ENCODE results near the gene MAPK11.
A peak's percentile ranks its signal among the peaks of the same experiment; 100 is the strongest.

MAPK11 gene

GRCh38 chr22:50249341-50250248 lies 20.6 kb downstream of the MAPK11 start:
- Histone ChIP-seq H3K9me3 (ENCODE audit: control insufficient read depth, low read length) (no peaks in the 10 kb centered on the region), H3K4me1 (ENCODE audit: control insufficient read depth, insufficient read depth, low read length, poor library complexity, severe bottlenecking) (peaks cover 40% of the 10 kb centered on the region), H3K27ac (ENCODE audit: insufficient read depth, low read length, poor library complexity, severe bottlenecking) (no peak overlapping the region), H3K27me3 (replicated peaks; ENCODE audit: control insufficient read depth, insufficient read depth, low read length, poor library complexity, severe bottlenecking) (no peaks in the 10 kb centered on the region), H3K36me3 (ENCODE audit: control insufficient read depth, insufficient read depth, low read length) (peaks cover 18% of the 10 kb centered on the region), H3K4me3 (ENCODE audit: insufficient read depth, low read depth, low read length, poor library complexity, severe bottlenecking) (no peak overlapping the region)
- DNase-seq: no peak

- H3K9me3 ChIP-seq (ENCODE audit: control insufficient read depth, low read length): no peaks in the 10 kb centered on the region
- H3K4me1 ChIP-seq (ENCODE audit: control insufficient read depth, insufficient read depth, low read length, poor library complexity, severe bottlenecking): peaks cover 49% of the 10 kb centered on the region
- no peaks in the 10 kb centered on the region for H3K27me3 ChIP-seq (replicated peaks; ENCODE audit: control insufficient read depth, insufficient read depth, low read length, poor library complexity, severe bottlenecking)
- no peak for DNase-seq
- H3K36me3 ChIP-seq (ENCODE audit: control insufficient read depth, insufficient read depth, low read length): peaks cover 18% of the 10 kb centered on the region
- no peak overlapping the region for H3K4me3 ChIP-seq (ENCODE audit: insufficient read depth, low read depth, low read length, poor library complexity, severe bottlenecking)
- H3K27ac ChIP-seq (ENCODE audit: insufficient read depth, low read length, poor library complexity, severe bottlenecking): peak overlapping the region; percentile 6
These were observed 21.7 kb downstream of the MAPK11 start for GRCh38 chr22:50248196-50249081.

GRCh38 chr22:50247748-50248147 lies 22.4 kb downstream of the MAPK11 start:
- peaks cover 53% of the 10 kb centered on the region for H3K4me1 ChIP-seq (ENCODE audit: control insufficient read depth, insufficient read depth, low read length, poor library complexity, severe bottlenecking)
- H3K36me3 ChIP-seq (ENCODE audit: control insufficient read depth, insufficient read depth, low read length): peaks cover 18% of the 10 kb centered on the region
- no peak overlapping the region for H3K4me3 ChIP-seq (ENCODE audit: insufficient read depth, low read depth, low read length, poor library complexity, severe bottlenecking)
- H3K27ac ChIP-seq (ENCODE audit: insufficient read depth, low read length, poor library complexity, severe bottlenecking): no peak overlapping the region
- peak; percentile 49 to 73 (median 54) for DNase-seq
- no peaks in the 10 kb centered on the region for H3K9me3 ChIP-seq (ENCODE audit: control insufficient read depth, low read length)
- H3K27me3 ChIP-seq (replicated peaks; ENCODE audit: control insufficient read depth, insufficient read depth, low read length, poor library complexity, severe bottlenecking): no peaks in the 10 kb centered on the region

- no peaks in the 10 kb centered on the region for H3K27me3 ChIP-seq (replicated peaks; ENCODE audit: control insufficient read depth, insufficient read depth, low read length, poor library complexity, severe bottlenecking)
- no peak overlapping the region for H3K4me3 ChIP-seq (ENCODE audit: insufficient read depth, low read depth, low read length, poor library complexity, severe bottlenecking)
- no peaks in the 10 kb centered on the region for H3K9me3 ChIP-seq (ENCODE audit: control insufficient read depth, low read length)
- peaks cover 62% of the 10 kb centered on the region for H3K4me1 ChIP-seq (ENCODE audit: control insufficient read depth, insufficient read depth, low read length, poor library complexity, severe bottlenecking)
- peaks cover 18% of the 10 kb centered on the region for H3K36me3 ChIP-seq (ENCODE audit: control insufficient read depth, insufficient read depth, low read length)
- DNase-seq: no peak
- no peak overlapping the region for H3K27ac ChIP-seq (ENCODE audit: insufficient read depth, low read length, poor library complexity, severe bottlenecking)
These were observed 23.7 kb downstream of the MAPK11 start for GRCh38 chr22:50246242-50247175.

- Histone ChIP-seq H3K27ac (ENCODE audit: insufficient read depth, low read length, poor library complexity, severe bottlenecking) (peak overlapping the region; percentile 90), H3K4me1 (ENCODE audit: control insufficient read depth, insufficient read depth, low read length, poor library complexity, severe bottlenecking) (peaks cover 64% of the 10 kb centered on the region), H3K27me3 (replicated peaks; ENCODE audit: control insufficient read depth, insufficient read depth, low read length, poor library complexity, severe bottlenecking) (no peaks in the 10 kb centered on the region), H3K9me3 (ENCODE audit: control insufficient read depth, low read length) (no peaks in the 10 kb centered on the region), H3K36me3 (ENCODE audit: control insufficient read depth, insufficient read depth, low read length) (peaks cover 18% of the 10 kb centered on the region), H3K4me3 (ENCODE audit: insufficient read depth, low read depth, low read length, poor library complexity, severe bottlenecking) (peak overlapping the region; percentile 72)
- no peak for DNase-seq
These were observed 24.7 kb downstream of the MAPK11 start for GRCh38 chr22:50245214-50246072.

GRCh38 chr22:50244420-50245213 lies 25.6 kb downstream of the MAPK11 start, which contains the start of gene TUBGCP6:
Gene TUBGCP6 (minus strand): TSS chr22:50245023. CDS start chr22:50244459, 564 bp downstream.
- Histone ChIP-seq H3K27ac (ENCODE audit: insufficient read depth, low read length, poor library complexity, severe bottlenecking) (peak within 1 kb of the TSS; percentile 90), H3K4me3 (ENCODE audit: insufficient read depth, low read depth, low read length, poor library complexity, severe bottlenecking) (peak within 1 kb of the TSS; percentile 72), H3K9me3 (ENCODE audit: control insufficient read depth, low read length) (no peaks in the 10 kb centered on the region), H3K4me1 (ENCODE audit: control insufficient read depth, insufficient read depth, low read length, poor library complexity, severe bottlenecking) (peaks cover 56% of the 10 kb centered on the region), H3K27me3 (replicated peaks; ENCODE audit: control insufficient read depth, insufficient read depth, low read length, poor library complexity, severe bottlenecking) (no peaks in the 10 kb centered on the region), H3K36me3 (ENCODE audit: control insufficient read depth, insufficient read depth, low read length) (peaks cover 25% of the 10 kb centered on the region)
- peak; percentile 80 to 89 (median 81) for DNase-seq

GRCh38 chr22:50243685-50244419 lies 26.3 kb downstream of the MAPK11 start:
- H3K9me3 ChIP-seq (ENCODE audit: control insufficient read depth, low read length): no peaks in the 10 kb centered on the region
- no peaks in the 10 kb centered on the region for H3K27me3 ChIP-seq (replicated peaks; ENCODE audit: control insufficient read depth, insufficient read depth, low read length, poor library complexity, severe bottlenecking)
- peak overlapping the region; percentile 90 for H3K27ac ChIP-seq (ENCODE audit: insufficient read depth, low read length, poor library complexity, severe bottlenecking)
- H3K4me3 ChIP-seq (ENCODE audit: insufficient read depth, low read depth, low read length, poor library complexity, severe bottlenecking): peak overlapping the region; percentile 72
- H3K36me3 ChIP-seq (ENCODE audit: control insufficient read depth, insufficient read depth, low read length): peaks cover 27% of the 10 kb centered on the region
- DNase-seq: no peak
- H3K4me1 ChIP-seq (ENCODE audit: control insufficient read depth, insufficient read depth, low read length, poor library complexity, severe bottlenecking): peaks cover 51% of the 10 kb centered on the region

- no peaks in the 10 kb centered on the region for H3K27me3 ChIP-seq (replicated peaks; ENCODE audit: control insufficient read depth, insufficient read depth, low read length, poor library complexity, severe bottlenecking)
- peak overlapping the region; percentile 13 for H3K27ac ChIP-seq (ENCODE audit: insufficient read depth, low read length, poor library complexity, severe bottlenecking)
- H3K36me3 ChIP-seq (ENCODE audit: control insufficient read depth, insufficient read depth, low read length): peaks cover 27% of the 10 kb centered on the region
- peaks cover 41% of the 10 kb centered on the region for H3K4me1 ChIP-seq (ENCODE audit: control insufficient read depth, insufficient read depth, low read length, poor library complexity, severe bottlenecking)
- DNase-seq: no peak
- H3K4me3 ChIP-seq (ENCODE audit: insufficient read depth, low read depth, low read length, poor library complexity, severe bottlenecking): peak overlapping the region; percentile 28
- no peaks in the 10 kb centered on the region for H3K9me3 ChIP-seq (ENCODE audit: control insufficient read depth, low read length)
These were observed 27.7 kb downstream of the MAPK11 start for GRCh38 chr22:50242406-50242949.
